Adrenal gland (tissue), 12 donors: ENCODE measurements around the gene CDC5L. TPM values are rescaled to one million over a fixed set of nuclear protein-coding genes. Genes with fewer than 3 reads are reported as not detected.

Experiments
- DNase-seq, 7 donors: peaks; one replicate each; pipeline ENCODE4 v3.0.0-alpha.2; 2019 to 2020
- H3K27ac ChIP-seq, 5 donors: fragments of 200-600 bp; sonication (generic) in 4 of 5; 1 replicate in 3 of 5; 2 replicates in 2 of 5; pipeline versions ENCODE4 v1.5.1 to v1.8.0; 2016 to 2020; ENCODE audit warnings: mild to moderate bottlenecking in 1 of 5
- H3K27me3 ChIP-seq: fragments of 200-600 bp; 2 replicates; pipeline ENCODE4 v1.8.0; 2021
- H3K36me3 ChIP-seq, 2 donors: fragments of 200-600 bp; replicated peaks in 1 of 2; 1 replicate in 1 of 2; 2 replicates in 1 of 2; pipeline versions ENCODE4 v1.5.1 to v1.8.0; 2018 to 2022
- H3K4me1 ChIP-seq, 2 donors: fragments of 200-600 bp; replicated peaks in 1 of 2; 1 replicate in 1 of 2; 2 replicates in 1 of 2; pipeline versions ENCODE4 v1.5.1 to v1.8.0; 2018 to 2021
- H3K4me3 ChIP-seq, 4 donors: fragments of 200-600 bp; sonication (generic) in 3 of 4; one replicate each; pipeline ENCODE4 v1.5.1; 2016 to 2018
- H3K9me3 ChIP-seq, 3 donors: fragments of 200-600 bp; sonication (generic) in 1 of 3; replicated peaks in 1 of 3; 1 replicate in 2 of 3; 2 replicates in 1 of 3; pipeline versions ENCODE4 v1.5.1 to v1.8.0; 2016 to 2021
- CTCF ChIP-seq, 6 experiments: fragments of 450-650 bp in 4 of 6; fragments of 200-600 bp in 2 of 6; sonication (generic) in 1 of 6; IDR thresholded peaks; 1 replicate in 5 of 6; 2 replicates in 1 of 6; pipeline versions ENCODE4 v1.5.1 to v1.8.0; 2016 to 2021; ENCODE audit warnings: antibody characterized with exemption in 6 of 6, mild to moderate bottlenecking in 2 of 6, moderate library complexity in 1 of 6
- POLR2A ChIP-seq, 2 donors: fragments of 450-650 bp; IDR thresholded peaks; one replicate each; pipeline ENCODE4 v1.6.1; 2017; ENCODE audit warnings: antibody characterized with exemption in 2 of 2, mild to moderate bottlenecking in 2 of 2, moderate library complexity in 1 of 2
- WGBS, 4 donors: extraction: QIAGEN DNeasy Blood & Tissue Kit in 2 of 4; methylation state at CpG; one replicate each; pipeline versions ENCODE4 v1.1.5 to v1.1.7; 2013 to 2017; 5-methylcytosine and 5-hydroxymethylcytosine counted together
- intact Hi-C, 2 donors: fragments of 100-400 bp; cut with DNase I; formaldehyde crosslinking; loops; one replicate each; pipeline versions ENCODE4 v1.14.1 to v1.15.0; 2022 to 2023
- polyA plus RNA-seq, 3 donors: library from polyadenylated mRNA; stranded (reverse); fragments of 200-250 nt in 2 of 3; fragments of 350-450 nt in 1 of 3; fragmentation: Illumina TruSeq in 1 of 3; extraction: RNeasy Lipid Tissue Mini Kit (QIAGEN cat#74804) in 1 of 3; gene quantifications; one replicate each; pipeline ENCODE4 v1.2.3, GENCODE V29; 2013 to 2014
- total RNA-seq, 9 donors: library from RNA; depleted of rRNA in 4 of 9; stranded (reverse); fragments of >200 nt in 4 of 9; fragments of 120-200 nt in 1 of 9; fragmentation: NEBNext Ultra II Directional in 1 of 9; extraction: Animal tissue kit (Norgen Biotek cat#: 25700) in 1 of 9; gene quantifications; one replicate each; pipeline versions ENCODE4 v1.1.0 to v1.2.4, GENCODE V29; 2013 to 2023
- donor health status: healthy with polysubstance abuse.
- donor health status: Bipolar disorder and iron deficiency.
- donor health status: DM: yes; HTN: yes; CAD: no.
- donor health status: DM: no; HTN: no; CAD: no.
- donor health status: DM: no; HTN: no; CAD: no.
- donor health status: DM: yes; HTN: yes; CAD: no.

CDC5L gene
- total and polyA plus RNA-seq, 12 donors, result 5.6 to 39.3 (median 20.8) TPM

DNA sequence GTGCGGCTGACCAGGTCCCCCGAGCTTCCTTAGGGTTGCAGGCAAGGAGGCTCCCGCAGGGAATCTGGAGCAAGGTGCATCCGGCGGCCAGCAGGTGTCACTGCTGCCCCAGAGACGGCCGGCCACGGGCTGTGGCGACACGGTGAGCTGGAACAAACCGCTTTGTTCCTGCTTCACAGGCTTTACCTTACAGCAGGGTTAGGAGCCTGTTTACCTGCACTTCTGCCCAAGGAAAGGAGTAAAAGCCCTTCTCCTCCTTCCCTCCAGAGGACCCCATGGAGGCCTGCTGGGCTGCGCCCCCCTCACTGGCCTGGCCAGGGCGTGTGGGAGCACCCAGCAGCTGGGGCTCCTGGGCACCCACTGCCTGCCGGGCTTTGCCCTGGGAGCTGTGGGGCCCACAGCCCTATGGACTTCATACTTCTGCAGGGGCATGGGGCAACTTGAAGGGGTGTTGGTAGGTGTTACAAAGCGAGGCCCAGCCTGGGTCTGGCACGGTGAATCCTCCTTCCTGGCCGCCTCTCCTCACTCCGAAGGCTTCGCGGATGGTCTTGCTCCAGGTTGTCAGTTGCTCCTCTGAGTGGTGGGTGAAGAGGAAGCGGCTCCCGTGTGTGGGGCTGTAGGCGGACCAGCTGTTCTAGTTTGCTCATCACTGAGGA lies 88.4 kb downstream of the CDC5L start:
- WGBS, 4 donors, result 41 to 86% (median 57%) methylated on average over 9 to 23 of the region's 23 CpGs
- TF ChIP-seq POLR2A (IDR thresholded peaks at IDR 0.05), result no peak
- peak; percentile 82 to 97 (median 92) for TF ChIP-seq CTCF (IDR thresholded peaks at IDR 0.05)
- no peaks in the 10 kb centered on the region for H3K36me3 ChIP-seq
- H3K9me3 ChIP-seq, result no peaks in the 10 kb centered on the region
- H3K4me1 ChIP-seq, result no peaks in the 10 kb centered on the region
- H3K27me3 ChIP-seq, result no peaks in the 10 kb centered on the region
- intact Hi-C loops, result loop anchor here (5.0 to 10.0 kb wide), 3 partner anchors 159 to 1239 kb away; no protein-coding TSS in a partner anchor
- peak; percentile 70 to 88 (median 82) for DNase-seq
- no peak overlapping the region for H3K4me3 ChIP-seq
- no peak overlapping the region for H3K27ac ChIP-seq

GRCh38 chr6:44476849-44477248 lies 89.3 kb downstream of the CDC5L start:
- H3K4me1 ChIP-seq, result no peaks in the 10 kb centered on the region
- no peak for DNase-seq
- H3K9me3 ChIP-seq, result no peaks in the 10 kb centered on the region
- intact Hi-C loops, result loop anchor here (5.0 to 10.0 kb wide), 3 partner anchors 158 to 1238 kb away; no protein-coding TSS in a partner anchor
- 84 to 100% (median 93%) methylated on average over 8 to 10 of the region's 10 CpGs for WGBS, 4 donors
- no peak overlapping the region for H3K27ac ChIP-seq
- H3K27me3 ChIP-seq, result no peaks in the 10 kb centered on the region
- no peaks in the 10 kb centered on the region for H3K36me3 ChIP-seq
- no peak overlapping the region for H3K4me3 ChIP-seq
- TF ChIP-seq POLR2A (IDR thresholded peaks at IDR 0.05), result no peak
- TF ChIP-seq CTCF (IDR thresholded peaks at IDR 0.05), result no peak

- Histone ChIP-seq H3K4me1 (no peaks in the 10 kb centered on the region), H3K36me3 (no peaks in the 10 kb centered on the region), H3K27ac (no peak overlapping the region), H3K4me3 (no peak overlapping the region), H3K9me3 (no peaks in the 10 kb centered on the region), H3K27me3 (peaks cover 5% of the 10 kb centered on the region)
- no peak for DNase-seq
- intact Hi-C loops, result loop anchor here (5.0 to 10.0 kb wide), 3 partner anchors 157 to 1237 kb away; no protein-coding TSS in a partner anchor
- 87 to 94% (median 88%) methylated on average over 4 to 5 of the region's 5 CpGs for WGBS, 4 donors
- TF ChIP-seq CTCF (IDR thresholded peaks at IDR 0.05), result no peak
- TF ChIP-seq POLR2A (IDR thresholded peaks at IDR 0.05), result no peak
These were observed 89.9 kb downstream of the CDC5L start for GRCh38 chr6:44477293-44477894.

- H3K4me3 ChIP-seq, result no peak overlapping the region
- WGBS, 4 donors, result 73 to 93% (median 81%) methylated on average over 1 to 3 of the region's 3 CpGs
- no peaks in the 10 kb centered on the region for H3K36me3 ChIP-seq
- no peaks in the 10 kb centered on the region for H3K9me3 ChIP-seq
- H3K27ac ChIP-seq, result no peak overlapping the region
- H3K4me1 ChIP-seq, result no peaks in the 10 kb centered on the region
- DNase-seq, result no peak
- intact Hi-C loops, result loop anchor here (5.0 to 10.0 kb wide), 3 partner anchors 157 to 1237 kb away; no protein-coding TSS in a partner anchor
- H3K27me3 ChIP-seq, result peaks cover 9% of the 10 kb centered on the region
- TF ChIP-seq POLR2A (IDR thresholded peaks at IDR 0.05), result no peak
- no peak for TF ChIP-seq CTCF (IDR thresholded peaks at IDR 0.05)
These were observed 90.7 kb downstream of the CDC5L start for GRCh38 chr6:44478158-44478557.
